ENCODE measurements around the gene C19orf12.

C19orf12 gene

GRCh38 chr19:29714953-29715700 lies at the start of gene C19orf12:
Gene C19orf12 (minus strand): TSS chr19:29715261. CDS start chr19:29708413, 6,848 bp downstream.
- H3K4me3 ChIP-seq (replicated peaks; ENCODE audit: low read depth, low read length) = peak within 1 kb of the TSS; percentile 81
- TF ChIP-seq CTCF (IDR thresholded peaks at IDR 0.05; ENCODE audit: low read length, missing control alignments) = no peak
- DNase-seq (ENCODE audit: low read depth) = peak; percentile 36

- TF ChIP-seq CTCF (IDR thresholded peaks at IDR 0.05; ENCODE audit: low read length, missing control alignments) = no peak
- H3K4me3 ChIP-seq (replicated peaks; ENCODE audit: low read depth, low read length) = no peak overlapping the region
- DNase-seq (ENCODE audit: low read depth) = no peak
Measured at GRCh38 chr19:29764361-29764760, 49.3 kb upstream of the C19orf12 start.

- DNase-seq (ENCODE audit: low read depth) = no peak
- H3K4me3 ChIP-seq (replicated peaks; ENCODE audit: low read depth, low read length) = no peak overlapping the region
Measured at GRCh38 chr19:29763196-29763595, 48.1 kb upstream of the C19orf12 start.

GRCh38 chr19:29761575-29762232 lies 46.6 kb upstream of the C19orf12 start:
- DNase-seq (ENCODE audit: low read depth) = no peak
- TF ChIP-seq CTCF (IDR thresholded peaks at IDR 0.05; ENCODE audit: low read length, missing control alignments) = no peak
- no peak overlapping the region for H3K4me3 ChIP-seq (replicated peaks; ENCODE audit: low read depth, low read length)

More at GRCh38 chr19:29763196-29763595, 48.1 kb upstream of the C19orf12 start:
- no peak for TF ChIP-seq CTCF (IDR thresholded peaks at IDR 0.05; ENCODE audit: low read length, missing control alignments)

GRCh38 chr19:29760752-29761502 lies 45.9 kb upstream of the C19orf12 start:
- no peak overlapping the region for H3K4me3 ChIP-seq (replicated peaks; ENCODE audit: low read depth, low read length)
- no peak for TF ChIP-seq CTCF (IDR thresholded peaks at IDR 0.05; ENCODE audit: low read length, missing control alignments)
- DNase-seq (ENCODE audit: low read depth) = no peak

- no peak for TF ChIP-seq CTCF (IDR thresholded peaks at IDR 0.05; ENCODE audit: low read length, missing control alignments)
- H3K4me3 ChIP-seq (replicated peaks; ENCODE audit: low read depth, low read length) = no peak overlapping the region
- DNase-seq (ENCODE audit: low read depth) = no peak
Measured at GRCh38 chr19:29759359-29759758, 44.3 kb upstream of the C19orf12 start.
